Heart left ventricle (tissue), 13 donors: ENCODE measurements around the gene CSRP3.

Source experiments
- POLR2A ChIP-seq, 2 donors: fragments of 450-650 bp; IDR thresholded peaks; one replicate each; pipeline ENCODE4 v1.6.1; 2017; ENCODE audit warnings: antibody characterized with exemption in 2 of 2, mild to moderate bottlenecking in 2 of 2, moderate library complexity in 2 of 2
- TF ChIP-seq, protein P1 (sequence below), 12 donors: fragments of 200-600 bp; sonication (generic) in 4 of 12; IDR thresholded peaks; one replicate each; pipeline versions ENCODE4 v1.5.0 to v1.8.0; 2018 to 2022; ENCODE audit warnings: antibody characterized with exemption in 12 of 12, mild to moderate bottlenecking in 5 of 12
- donor health status: ischemic (EF 13 %, LVEDD 7.1; RV severe dilation, severe dysfunction).
- donor health status: DM: no; HTN: yes; CAD: no.
- donor health status: DM: no; HTN: no; CAD: no.
- donor health status: ischemic (EF 25% LVEDD 6.9; RV normal size, moderate dysfunction).
- donor health status: ischemic (EF 25% LVEDD 5.7; RV mildly dilated, moderate dysfunction).
- donor health status: ischemic (EF 35%, LVEDD 5.7; RV mildly dilated, moderate dysfunction).
- donor health status: nonischemic (EF 11% LVEDD 7.7; RV severe dilation, severe dysfunction).
- donor health status: DM: yes; HTN: yes; CAD: no.
- donor health status: PGD.
- donor health status: ischemic (EF 29% LVEDD 5.4; RV normal size, mild dysfunction).
- donor health status: nonischemic (EF 23%, LVEDD 6.1; RV moderate dilation, normal function).

DNA sequence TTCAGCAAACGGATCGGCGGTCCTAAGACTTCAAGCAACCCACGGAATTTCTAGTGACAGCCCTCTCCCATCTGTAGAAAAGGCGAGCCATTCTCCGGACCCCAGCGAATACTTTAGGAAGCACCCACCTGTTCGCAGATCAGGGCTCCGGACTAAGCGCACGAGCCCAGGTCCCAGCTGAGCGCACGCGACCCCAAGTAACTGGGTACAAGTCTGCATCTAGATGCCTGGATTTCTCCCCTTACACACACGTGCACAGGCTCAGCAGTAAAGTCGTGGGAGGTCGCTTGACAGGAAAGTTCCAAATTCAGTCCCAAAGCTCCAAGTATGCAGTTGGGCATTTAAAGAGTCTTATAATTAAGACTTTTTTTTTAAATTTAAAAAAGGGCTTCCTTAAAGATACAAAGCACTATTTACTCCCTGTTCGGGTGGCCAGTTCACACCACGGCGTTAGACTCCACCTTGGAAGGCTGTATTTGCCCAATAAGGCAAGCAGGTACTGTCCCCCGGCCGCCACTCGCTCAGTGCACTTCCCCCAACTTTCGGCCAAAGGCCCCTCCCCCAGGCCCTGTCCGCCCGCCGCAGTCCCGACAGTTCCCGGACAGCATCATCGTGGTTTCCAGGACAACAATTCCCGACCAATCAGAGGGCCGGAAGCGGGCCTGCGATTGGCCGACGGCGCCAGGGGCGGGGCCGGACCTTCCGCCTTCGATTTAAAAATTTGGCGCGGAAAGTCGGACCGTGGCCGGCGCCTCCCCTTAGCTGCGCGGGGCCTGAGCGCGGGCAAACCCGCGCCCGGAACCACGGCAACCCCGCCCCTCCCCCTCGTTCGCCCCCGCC lies 38.9 kb upstream of the CSRP3 start, which contains the start of gene E2F8:
- TF ChIP-seq POLR2A (IDR thresholded peaks at IDR 0.05), result no peak
- TF ChIP-seq, protein P1, sequence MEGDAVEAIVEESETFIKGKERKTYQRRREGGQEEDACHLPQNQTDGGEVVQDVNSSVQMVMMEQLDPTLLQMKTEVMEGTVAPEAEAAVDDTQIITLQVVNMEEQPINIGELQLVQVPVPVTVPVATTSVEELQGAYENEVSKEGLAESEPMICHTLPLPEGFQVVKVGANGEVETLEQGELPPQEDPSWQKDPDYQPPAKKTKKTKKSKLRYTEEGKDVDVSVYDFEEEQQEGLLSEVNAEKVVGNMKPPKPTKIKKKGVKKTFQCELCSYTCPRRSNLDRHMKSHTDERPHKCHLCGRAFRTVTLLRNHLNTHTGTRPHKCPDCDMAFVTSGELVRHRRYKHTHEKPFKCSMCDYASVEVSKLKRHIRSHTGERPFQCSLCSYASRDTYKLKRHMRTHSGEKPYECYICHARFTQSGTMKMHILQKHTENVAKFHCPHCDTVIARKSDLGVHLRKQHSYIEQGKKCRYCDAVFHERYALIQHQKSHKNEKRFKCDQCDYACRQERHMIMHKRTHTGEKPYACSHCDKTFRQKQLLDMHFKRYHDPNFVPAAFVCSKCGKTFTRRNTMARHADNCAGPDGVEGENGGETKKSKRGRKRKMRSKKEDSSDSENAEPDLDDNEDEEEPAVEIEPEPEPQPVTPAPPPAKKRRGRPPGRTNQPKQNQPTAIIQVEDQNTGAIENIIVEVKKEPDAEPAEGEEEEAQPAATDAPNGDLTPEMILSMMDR (IDR thresholded peaks at IDR 0.05), result no peak
